K562 treated with DMSO at 1 percent for 12 hours (cell line): ENCODE data around the gene DUX4. TPM values are rescaled to one million over a fixed set of nuclear protein-coding genes. Genes with fewer than 3 reads are reported as not detected.

Experiments
- total RNA-seq: library from RNA; unstranded; fragments of 300-600 nt; gene quantifications from 2 replicates; pipeline ENCODE4 v1.2.3, GENCODE V29; 2022; ENCODE audit not compliant: insufficient read depth

Gene DUX4
- not detected in 2 replicates for total RNA-seq

GRCh38 chr4:190173428-190173827, at the start of gene DUX4:
DUX4 (plus strand) TSS chr4:190173774; CDS start chr4:190173774, 0 bp downstream.

Other genes with a start within 250 kb of the DUX4 start
- gene FRG1, start 232.9 kb upstream of the DUX4 start, total RNA-seq, result 50.8 and 62.4 TPM in 2 replicates
- 0.81 TPM in 1 of 2 replicates, not detected in the other for gene FRG2, start 146.5 kb upstream of the DUX4 start, total RNA-seq
- not detected in 2 replicates for gene DBET, start 109.3 kb upstream of the DUX4 start, total RNA-seq